Caco-2 (cell line): Measurements from ENCODE around the gene C1orf174. TPM values are rescaled to one million over a fixed set of nuclear protein-coding genes. Genes with fewer than 3 reads are reported as not detected.
A peak's percentile ranks its signal among the peaks of the same experiment; 100 is the strongest.

Experiments
- BruUV-seq: library from RNA; stranded (reverse); fragments of 400-500 nt; replicated peaks from 2 replicates; lab custom pipeline; 2021; lab: Mats Ljungman, UMichigan
- CTCF ChIA-PET: fragments of 300-600 bp; sonication (Branson Sonifier 250); formaldehyde crosslinking; loops from one replicate; lab custom pipeline; 2022; ENCODE audit warnings: antibody characterized with exemption; lab: Charles Lee
- POLR2A ChIA-PET: fragments of 300-600 bp; sonication (Branson Sonifier 250); formaldehyde crosslinking; loops from one replicate; lab custom pipeline; 2022; ENCODE audit warnings: antibody characterized with exemption; lab: Charles Lee
- DNase-seq, 2 experiments: peaks; one replicate each; pipeline versions ENCODE4 v3.0.0 to v3.0.0-alpha.2; 2020 to 2022
- H3K27me3 ChIP-seq: replicated peaks from 2 replicates; pipeline ENCODE4 v1.6.0; 2011; ENCODE audit warnings: low read length; ENCODE audit not compliant: control insufficient read depth, insufficient read depth
- H3K36me3 ChIP-seq: 2 replicates; pipeline ENCODE4 v1.5.1; 2011; ENCODE audit warnings: low read length; ENCODE audit not compliant: control insufficient read depth, insufficient read depth
- H3K4me1 ChIP-seq: fragments of 250-450 bp; sonication (Bioruptor Pico); 2 replicates; pipeline ENCODE4 v1.5.1; 2020; ENCODE audit warnings: mild to moderate bottlenecking
- H3K4me3 ChIP-seq: 2 replicates; pipeline ENCODE4 v1.5.1; 2011; ENCODE audit warnings: low read depth, mild to moderate bottlenecking, control low read depth, low read length
- H3K9me3 ChIP-seq: fragments of 250-450 bp; sonication (Bioruptor Pico); 2 replicates; pipeline ENCODE4 v1.5.1; 2020; ENCODE audit warnings: mild to moderate bottlenecking, moderate library complexity
- H3K27ac Mint-ChIP-seq: one replicate; pipeline ENCODE4 v1.8.0; 2022; ENCODE audit warnings: mixed read lengths; ENCODE audit not compliant: unreplicated experiment
- H3K27me3 Mint-ChIP-seq: one replicate; pipeline ENCODE4 v1.8.0; 2022; ENCODE audit warnings: mixed read lengths; ENCODE audit not compliant: insufficient read depth, unreplicated experiment
- H3K36me3 Mint-ChIP-seq: one replicate; pipeline ENCODE4 v1.8.0; 2022; ENCODE audit warnings: mild to moderate bottlenecking, mixed read lengths; ENCODE audit not compliant: insufficient read depth, unreplicated experiment
- H3K4me1 Mint-ChIP-seq: one replicate; pipeline ENCODE4 v1.8.0; 2022; ENCODE audit warnings: low read depth, mixed read lengths; ENCODE audit not compliant: unreplicated experiment
- H3K4me3 Mint-ChIP-seq: one replicate; pipeline ENCODE4 v1.8.0; 2022; ENCODE audit warnings: mild to moderate bottlenecking, moderate library complexity, mixed read lengths; ENCODE audit not compliant: unreplicated experiment
- H3K9me3 Mint-ChIP-seq: one replicate; pipeline ENCODE4 v1.8.0; 2022; ENCODE audit warnings: mixed read lengths; ENCODE audit not compliant: unreplicated experiment
- intact Hi-C: fragments of 100-400 bp; cut with micrococcal nuclease; formaldehyde crosslinking; loops from one replicate; pipeline ENCODE4 v1.10.0; 2022; ENCODE audit not compliant: unreplicated experiment
- total RNA-seq: library from RNA; stranded (reverse); gene quantifications from 2 replicates; pipeline ENCODE4 v1.2.3, GENCODE V29; 2022
- TF ChIP-seq, protein P1 (sequence below), 2 experiments: fragments of 200-600 bp in 1 of 2; IDR thresholded peaks; 1 replicate in 1 of 2; 2 replicates in 1 of 2; pipeline versions ENCODE4 v1.5.1 to v1.8.0; 2011 to 2022; ENCODE audit warnings: antibody characterized with exemption in 1 of 2, control low read depth in 1 of 2, inconsistent platforms in 1 of 2, low read depth in 1 of 2, low read length in 1 of 2, mild to moderate bottlenecking in 1 of 2, moderate library complexity in 1 of 2; ENCODE audit not compliant: insufficient read depth in 1 of 2, severe bottlenecking in 1 of 2, unreplicated experiment in 1 of 2

The C1orf174 gene
- total RNA-seq, 1 experiment from 2014 or later, result 19.2 TPM

DNA sequence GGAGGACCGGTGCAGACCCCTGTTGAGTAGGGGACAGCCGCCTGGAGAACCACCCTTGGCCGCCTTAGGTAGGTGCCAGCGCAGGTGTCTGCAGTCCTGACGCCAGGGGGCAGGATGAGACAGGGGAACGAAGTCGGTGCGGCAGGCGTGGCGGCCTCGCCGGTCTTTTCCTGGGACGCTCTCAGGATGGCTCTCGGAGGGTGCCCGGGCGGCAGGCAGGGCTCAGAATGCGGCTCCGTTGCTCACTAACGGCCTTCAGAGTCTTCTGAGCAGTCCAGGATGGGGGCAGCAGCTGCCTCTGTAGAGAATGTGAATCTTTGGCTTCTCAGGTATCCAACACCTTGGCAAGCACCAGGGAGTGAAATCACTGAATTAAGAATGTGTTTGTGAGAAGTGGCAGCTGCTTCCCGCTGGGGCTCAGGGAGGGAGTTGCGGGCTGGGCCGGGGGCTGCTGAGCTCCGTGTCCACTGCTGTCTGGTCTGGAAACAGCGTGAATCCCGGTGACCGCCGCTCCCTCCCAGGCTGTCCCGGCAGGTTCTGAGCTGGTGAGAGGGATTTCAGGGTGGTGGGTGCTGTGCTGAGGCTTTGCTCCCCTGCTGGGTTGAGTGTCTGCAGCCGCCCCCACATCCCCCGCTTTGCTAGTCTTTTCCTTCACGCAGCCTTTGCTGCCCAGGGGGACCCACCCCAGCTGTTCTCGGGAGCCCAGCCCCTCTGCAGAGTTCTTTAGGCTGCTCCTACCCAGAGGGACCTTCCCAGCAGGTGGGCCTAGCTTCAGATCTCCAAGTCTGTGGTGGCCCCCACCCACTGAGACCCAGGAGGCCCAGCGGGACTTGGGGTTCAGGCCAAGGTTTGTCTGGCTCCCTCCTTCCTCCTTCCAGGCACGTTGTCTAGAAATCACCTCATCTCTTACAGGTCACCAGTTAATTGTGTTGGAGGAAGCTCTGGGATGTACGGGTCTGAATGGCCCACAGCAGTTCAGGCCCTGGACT lies 11.1 kb upstream of the C1orf174 start:
- intact Hi-C loops, result no loop called here
- H3K9me3 ChIP-seq, result no peaks in the 10 kb centered on the region
- DNase-seq, result peak; percentile 75 to 85

DNA sequence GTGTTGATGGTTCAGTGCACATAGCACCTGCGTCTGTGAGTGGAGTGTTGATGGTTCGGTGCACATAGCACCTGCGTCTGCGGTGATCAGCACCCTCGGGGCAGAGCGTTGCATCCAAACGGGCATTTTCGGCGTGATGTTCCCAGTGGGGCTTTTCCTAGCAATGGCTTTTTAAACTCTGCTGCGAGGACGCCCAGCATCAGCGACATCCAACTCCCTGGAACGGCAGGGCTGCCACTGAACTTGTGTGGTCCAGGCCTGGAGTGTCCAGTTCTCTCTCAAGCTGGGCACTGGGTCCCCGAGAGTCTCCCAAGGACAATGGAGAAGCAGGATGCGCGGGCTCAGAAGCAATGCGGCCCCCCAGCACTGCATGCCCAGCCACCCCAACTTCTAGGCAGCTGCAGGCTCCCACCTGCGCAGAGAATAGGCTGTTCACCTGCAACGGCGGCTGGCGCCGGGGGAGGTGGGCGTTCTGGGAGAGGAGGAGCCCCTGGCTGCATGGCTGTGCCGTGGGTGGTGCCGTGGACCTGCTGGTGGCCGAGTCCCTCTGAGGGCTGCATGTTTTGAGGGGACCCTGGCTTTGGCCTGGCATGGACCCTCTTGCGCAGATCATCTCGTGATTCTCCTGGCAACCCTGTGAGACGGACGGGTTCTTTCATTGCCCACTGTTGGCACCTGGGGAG lies 10.1 kb upstream of the C1orf174 start:
- Histone ChIP-seq H3K9me3 (no peaks in the 10 kb centered on the region), H3K27me3 (no peaks in the 10 kb centered on the region), H3K4me1 (no peaks in the 10 kb centered on the region), H3K36me3 (no peaks in the 10 kb centered on the region), H3K4me3 (no peak overlapping the region)
- Mint-ChIP-seq H3K36me3 (no peaks in the 10 kb centered on the region), H3K4me1 (no peaks in the 10 kb centered on the region), H3K4me3 (no peak overlapping the region), H3K27ac (no peak overlapping the region), H3K27me3 (no peaks in the 10 kb centered on the region), H3K9me3 (no peaks in the 10 kb centered on the region)
- DNase-seq, result peak in 1 of 2 experiments; percentile 12
- intact Hi-C loops, result no loop called here
- ChIA-PET CTCF (no interaction called here), POLR2A (no interaction called here)
- TF ChIP-seq, protein P1, sequence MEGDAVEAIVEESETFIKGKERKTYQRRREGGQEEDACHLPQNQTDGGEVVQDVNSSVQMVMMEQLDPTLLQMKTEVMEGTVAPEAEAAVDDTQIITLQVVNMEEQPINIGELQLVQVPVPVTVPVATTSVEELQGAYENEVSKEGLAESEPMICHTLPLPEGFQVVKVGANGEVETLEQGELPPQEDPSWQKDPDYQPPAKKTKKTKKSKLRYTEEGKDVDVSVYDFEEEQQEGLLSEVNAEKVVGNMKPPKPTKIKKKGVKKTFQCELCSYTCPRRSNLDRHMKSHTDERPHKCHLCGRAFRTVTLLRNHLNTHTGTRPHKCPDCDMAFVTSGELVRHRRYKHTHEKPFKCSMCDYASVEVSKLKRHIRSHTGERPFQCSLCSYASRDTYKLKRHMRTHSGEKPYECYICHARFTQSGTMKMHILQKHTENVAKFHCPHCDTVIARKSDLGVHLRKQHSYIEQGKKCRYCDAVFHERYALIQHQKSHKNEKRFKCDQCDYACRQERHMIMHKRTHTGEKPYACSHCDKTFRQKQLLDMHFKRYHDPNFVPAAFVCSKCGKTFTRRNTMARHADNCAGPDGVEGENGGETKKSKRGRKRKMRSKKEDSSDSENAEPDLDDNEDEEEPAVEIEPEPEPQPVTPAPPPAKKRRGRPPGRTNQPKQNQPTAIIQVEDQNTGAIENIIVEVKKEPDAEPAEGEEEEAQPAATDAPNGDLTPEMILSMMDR (IDR thresholded peaks at IDR 0.05; ENCODE audit: insufficient read depth in 1 of 2, low read depth in 1 of 2, low read length in 1 of 2, severe bottlenecking in 1 of 2, unreplicated experiment in 1 of 2), result no peak
- BruUV-seq, result no TSS peak

More for the DNA sequence above, 11.1 kb upstream of the C1orf174 start:
- H3K4me3 Mint-ChIP-seq, result no peak overlapping the region
- Histone ChIP-seq H3K27me3 (no peaks in the 10 kb centered on the region), H3K4me1 (no peaks in the 10 kb centered on the region), H3K4me3 (no peak overlapping the region), H3K36me3 (no peaks in the 10 kb centered on the region)
- ChIA-PET CTCF (interaction anchor here (0.6 to 0.8 kb wide), 3 partner anchors 11 to 739 kb away, joined by 4 to 5 read pairs (median 4); partner anchors contain the start of gene C1orf174), POLR2A (no interaction called here)
- H3K4me1 Mint-ChIP-seq, result no peaks in the 10 kb centered on the region
- H3K36me3 Mint-ChIP-seq, result no peaks in the 10 kb centered on the region
- TF ChIP-seq, protein P1 (IDR thresholded peaks at IDR 0.05; ENCODE audit: insufficient read depth in 1 of 2, low read depth in 1 of 2, low read length in 1 of 2, severe bottlenecking in 1 of 2, unreplicated experiment in 1 of 2), result peak; percentile 63 to 81
- H3K27me3 Mint-ChIP-seq, result no peaks in the 10 kb centered on the region
- H3K9me3 Mint-ChIP-seq, result no peaks in the 10 kb centered on the region
- BruUV-seq, result no TSS peak
- H3K27ac Mint-ChIP-seq, result no peak overlapping the region

DNA sequence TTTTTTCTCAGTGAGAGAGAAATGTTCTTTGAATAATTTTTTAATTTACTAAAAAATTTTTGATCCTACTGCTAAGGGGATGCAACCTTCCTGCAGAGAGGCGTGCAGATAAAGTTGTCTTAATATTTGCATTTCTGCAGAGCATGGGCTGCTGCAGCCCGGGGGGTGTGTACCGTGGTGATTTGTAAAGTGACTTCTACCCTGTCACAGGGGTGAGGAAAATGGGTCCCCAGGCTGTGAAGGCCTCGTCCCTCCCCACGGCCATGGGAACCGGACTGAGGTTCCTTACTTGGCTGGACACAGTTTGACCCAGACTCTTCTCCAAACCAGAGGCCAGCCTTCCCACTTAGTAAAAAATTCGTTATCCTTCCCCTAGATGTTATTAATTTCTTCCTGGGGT lies 9.5 kb upstream of the C1orf174 start:
- no peak for DNase-seq
- H3K36me3 ChIP-seq, result no peaks in the 10 kb centered on the region
- no peaks in the 10 kb centered on the region for H3K4me1 Mint-ChIP-seq
- no peak overlapping the region for H3K4me3 ChIP-seq
- no peak overlapping the region for H3K27ac Mint-ChIP-seq
- no peaks in the 10 kb centered on the region for H3K27me3 ChIP-seq
- H3K9me3 Mint-ChIP-seq, result no peaks in the 10 kb centered on the region
- H3K4me3 Mint-ChIP-seq, result no peak overlapping the region
- H3K27me3 Mint-ChIP-seq, result no peaks in the 10 kb centered on the region
- intact Hi-C loops, result no loop called here
- no TSS peak for BruUV-seq
- ChIA-PET CTCF (no interaction called here), POLR2A (no interaction called here)
- TF ChIP-seq, protein P1 (IDR thresholded peaks at IDR 0.05; ENCODE audit: insufficient read depth in 1 of 2, low read depth in 1 of 2, low read length in 1 of 2, severe bottlenecking in 1 of 2, unreplicated experiment in 1 of 2), result no peak
- H3K9me3 ChIP-seq, result no peaks in the 10 kb centered on the region
- no peaks in the 10 kb centered on the region for H3K36me3 Mint-ChIP-seq
- no peaks in the 10 kb centered on the region for H3K4me1 ChIP-seq
